PC-9 (cell line): ENCODE results near the gene ZSCAN10.

ENCODE experiments used
- EZH2 ChIP-seq: fragments of 200-600 bp; sonication (generic); IDR thresholded peaks from 2 replicates; pipeline ENCODE4 v1.8.0; 2017; ENCODE audit warnings: antibody characterized with exemption, low read depth
- TF ChIP-seq, protein P1 (sequence below): fragments of 200-600 bp; sonication (generic); conservative IDR thresholded peaks from 2 replicates; pipeline ENCODE4 v1.6.1; 2017; ENCODE audit warnings: mixed run types, antibody characterized with exemption, mild to moderate bottlenecking, moderate library complexity

DNA sequence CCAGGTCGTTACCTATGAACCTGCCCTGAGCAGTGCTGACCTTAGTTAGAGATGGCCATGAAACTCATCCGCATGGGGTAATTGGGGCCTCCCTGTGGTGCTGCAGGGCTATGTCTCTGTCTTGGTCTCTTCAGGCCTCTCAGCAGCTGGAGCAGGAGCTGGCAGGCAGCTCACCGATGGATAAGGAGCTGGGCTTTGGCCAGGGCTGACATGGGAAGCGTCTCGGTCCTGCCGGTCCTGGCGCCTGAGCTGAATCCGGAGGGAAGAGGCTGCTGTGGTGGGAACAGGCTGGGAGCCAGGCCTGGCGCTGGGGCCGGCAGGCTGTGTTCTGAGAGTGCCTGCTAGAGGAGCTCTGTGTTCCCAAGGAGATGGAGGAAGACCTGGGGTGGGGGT lies 23.6 kb downstream of the ZSCAN10 start:
- TF ChIP-seq, protein P1, sequence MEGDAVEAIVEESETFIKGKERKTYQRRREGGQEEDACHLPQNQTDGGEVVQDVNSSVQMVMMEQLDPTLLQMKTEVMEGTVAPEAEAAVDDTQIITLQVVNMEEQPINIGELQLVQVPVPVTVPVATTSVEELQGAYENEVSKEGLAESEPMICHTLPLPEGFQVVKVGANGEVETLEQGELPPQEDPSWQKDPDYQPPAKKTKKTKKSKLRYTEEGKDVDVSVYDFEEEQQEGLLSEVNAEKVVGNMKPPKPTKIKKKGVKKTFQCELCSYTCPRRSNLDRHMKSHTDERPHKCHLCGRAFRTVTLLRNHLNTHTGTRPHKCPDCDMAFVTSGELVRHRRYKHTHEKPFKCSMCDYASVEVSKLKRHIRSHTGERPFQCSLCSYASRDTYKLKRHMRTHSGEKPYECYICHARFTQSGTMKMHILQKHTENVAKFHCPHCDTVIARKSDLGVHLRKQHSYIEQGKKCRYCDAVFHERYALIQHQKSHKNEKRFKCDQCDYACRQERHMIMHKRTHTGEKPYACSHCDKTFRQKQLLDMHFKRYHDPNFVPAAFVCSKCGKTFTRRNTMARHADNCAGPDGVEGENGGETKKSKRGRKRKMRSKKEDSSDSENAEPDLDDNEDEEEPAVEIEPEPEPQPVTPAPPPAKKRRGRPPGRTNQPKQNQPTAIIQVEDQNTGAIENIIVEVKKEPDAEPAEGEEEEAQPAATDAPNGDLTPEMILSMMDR, result no peak
- TF ChIP-seq EZH2, result no peak
